Prostate gland (tissue), 2 donors: ENCODE measurements around the gene TFEB.

Experiments used
- CTCF ChIP-seq, 4 experiments: fragments of 200-600 bp in 2 of 4; fragments of 450-650 bp in 2 of 4; sonication (generic) in 2 of 4; IDR thresholded peaks; 1 replicate in 3 of 4; 2 replicates in 1 of 4; pipeline ENCODE4 v1.5.1; 2016 to 2019; ENCODE audit warnings: antibody characterized with exemption in 4 of 4, mild to moderate bottlenecking in 2 of 4, moderate library complexity in 2 of 4
- POLR2A ChIP-seq: fragments of 450-650 bp; IDR thresholded peaks from one replicate; pipeline ENCODE4 v1.6.1; 2016; ENCODE audit warnings: antibody characterized with exemption, mild to moderate bottlenecking

GRCh38 chr6:41721414-41721813 is 14.0 kb downstream of the TFEB start:
- TF ChIP-seq CTCF (IDR thresholded peaks at IDR 0.05) (no peak), POLR2A (no peak)
